ENCODE results near the gene AKTIP. TPM values are rescaled to one million over a fixed set of nuclear protein-coding genes. Genes with fewer than 3 reads are reported as not detected.
A peak's percentile ranks its signal among the peaks of the same experiment; 100 is the strongest.

Gene AKTIP
- total RNA-seq, 4 donors from 2014 or later, result 30.2 to 55.5 (median 36.6) TPM

DNA sequence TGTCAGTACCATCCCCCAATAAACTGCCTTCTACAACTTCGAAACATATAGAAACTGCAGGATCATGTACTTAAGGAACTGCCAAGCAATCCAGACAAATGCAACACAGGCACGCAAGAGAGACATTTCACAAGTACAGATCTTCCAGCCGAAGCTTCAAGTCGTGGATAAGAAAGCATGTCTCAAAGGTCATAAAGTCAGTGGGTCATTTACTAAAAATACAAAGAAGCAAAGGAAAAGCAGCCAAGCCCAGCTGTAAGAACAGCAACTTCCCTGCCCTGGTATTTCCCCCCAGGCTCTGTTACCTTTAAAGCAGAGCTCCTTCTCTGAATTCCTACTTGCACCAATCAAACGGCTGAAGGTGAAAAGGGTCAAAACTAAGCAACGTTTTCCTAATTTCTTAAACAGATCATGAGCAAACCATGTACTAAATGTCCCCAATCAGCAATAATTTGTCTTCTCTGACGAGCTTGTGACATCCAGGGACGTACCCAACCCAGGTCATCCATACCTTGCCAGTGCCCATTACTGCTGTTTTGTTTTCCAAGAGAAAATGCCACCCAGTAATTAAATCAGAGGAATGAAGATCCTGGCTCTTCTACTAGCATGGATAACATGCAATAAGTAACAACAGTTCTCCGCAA lies 1.7 kb downstream of the AKTIP start:
- H3K36me3 ChIP-seq, result peaks cover 22% of the 10 kb centered on the region
- peaks cover 34% of the 10 kb centered on the region for H3K4me1 ChIP-seq
- peak overlapping the region; percentile 38 for H3K27ac ChIP-seq
- TF ChIP-seq POLR2AphosphoS5 (IDR thresholded peaks at IDR 0.05), result no peak
- TF ChIP-seq POLR2A (IDR thresholded peaks at IDR 0.05), result no peak
- TF ChIP-seq CTCF (IDR thresholded peaks at IDR 0.05), result no peak
- no peak for TF ChIP-seq EP300 (IDR thresholded peaks at IDR 0.05)
- DNase-seq (ENCODE audit: low spot score in 2 of 2), result no peak
- WGBS, result 32% methylated on average over 9 of the region's 9 CpGs
- no peaks in the 10 kb centered on the region for H3K27me3 ChIP-seq
- peak overlapping the region; percentile 77 for H3K4me3 ChIP-seq
- H3K9me3 ChIP-seq, result no peaks in the 10 kb centered on the region

DNA sequence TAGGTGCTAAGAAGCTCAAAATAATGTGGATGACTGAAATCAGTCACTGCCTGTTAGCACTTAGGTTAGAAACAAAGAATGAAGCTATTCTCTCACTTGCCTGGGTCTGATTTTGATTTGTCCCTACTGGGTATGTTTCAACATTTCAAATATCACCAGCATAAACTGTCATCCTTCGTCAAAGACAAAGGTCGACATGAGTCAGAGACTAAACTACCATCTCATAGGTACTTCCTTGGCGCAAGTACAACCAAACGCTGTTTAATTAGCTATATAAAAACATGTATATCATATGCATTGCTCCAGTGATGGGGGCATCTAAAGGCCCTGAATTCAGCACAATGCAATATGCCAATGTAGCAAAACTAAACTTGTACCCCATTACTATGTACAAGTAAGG lies 4.0 kb downstream of the AKTIP start:
- H3K4me1 ChIP-seq, result peaks cover 24% of the 10 kb centered on the region
- no peak for DNase-seq (ENCODE audit: low spot score in 2 of 2)
- WGBS, result 83% methylated on average over 4 of the region's 4 CpGs
- no peaks in the 10 kb centered on the region for H3K27me3 ChIP-seq
- TF ChIP-seq EP300 (IDR thresholded peaks at IDR 0.05) (no peak), POLR2A (IDR thresholded peaks at IDR 0.05) (no peak), CTCF (IDR thresholded peaks at IDR 0.05) (no peak), POLR2AphosphoS5 (IDR thresholded peaks at IDR 0.05) (no peak)
- no peaks in the 10 kb centered on the region for H3K9me3 ChIP-seq
- no peak overlapping the region for H3K27ac ChIP-seq
- H3K4me3 ChIP-seq, result no peak overlapping the region
- peaks cover 46% of the 10 kb centered on the region for H3K36me3 ChIP-seq

DNA sequence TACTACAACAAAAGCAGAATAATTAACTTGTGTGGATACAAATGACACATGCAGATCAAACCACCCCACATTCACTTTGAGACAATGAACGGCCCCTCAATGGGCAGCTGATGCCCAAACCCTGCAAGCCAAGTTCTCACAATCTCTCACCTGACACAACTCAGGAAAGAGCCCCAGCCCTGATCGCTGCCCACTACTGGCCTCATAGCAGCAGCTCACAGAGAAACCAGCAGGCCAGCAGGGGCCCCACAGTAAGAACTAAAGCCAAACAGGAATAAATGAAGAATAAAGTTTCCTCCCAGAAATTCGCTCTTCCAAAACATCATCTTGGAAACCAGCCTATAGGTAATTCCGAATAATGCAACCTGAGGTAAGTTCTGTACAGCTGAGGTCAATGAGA lies 7.7 kb downstream of the AKTIP start:
- 82% methylated on average over 4 of the region's 4 CpGs for WGBS
- TF ChIP-seq CTCF (IDR thresholded peaks at IDR 0.05) (no peak), POLR2A (IDR thresholded peaks at IDR 0.05) (no peak), POLR2AphosphoS5 (IDR thresholded peaks at IDR 0.05) (no peak), EP300 (IDR thresholded peaks at IDR 0.05) (no peak)
- no peak for DNase-seq (ENCODE audit: low spot score in 2 of 2)
- Histone ChIP-seq H3K36me3 (peaks cover 79% of the 10 kb centered on the region), H3K4me3 (no peak overlapping the region), H3K4me1 (no peaks in the 10 kb centered on the region), H3K27me3 (no peaks in the 10 kb centered on the region), H3K9me3 (no peaks in the 10 kb centered on the region), H3K27ac (no peak overlapping the region)

- Histone ChIP-seq H3K4me1 (no peaks in the 10 kb centered on the region), H3K4me3 (no peak overlapping the region), H3K36me3 (peaks cover 85% of the 10 kb centered on the region), H3K9me3 (no peaks in the 10 kb centered on the region), H3K27me3 (no peaks in the 10 kb centered on the region), H3K27ac (no peak overlapping the region)
- WGBS, result 92% methylated on average over 6 of the region's 6 CpGs
- no peak for DNase-seq (ENCODE audit: low spot score in 2 of 2)
- TF ChIP-seq POLR2A (IDR thresholded peaks at IDR 0.05) (no peak), POLR2AphosphoS5 (IDR thresholded peaks at IDR 0.05) (no peak), EP300 (IDR thresholded peaks at IDR 0.05) (no peak), CTCF (IDR thresholded peaks at IDR 0.05) (no peak)
These were observed 8.4 kb downstream of the AKTIP start for GRCh38 chr16:53494636-53495035.

GRCh38 chr16:53492503-53492902 lies 10.5 kb downstream of the AKTIP start:
- DNase-seq (ENCODE audit: low spot score in 2 of 2), result no peak
- no peak overlapping the region for H3K27ac ChIP-seq
- H3K9me3 ChIP-seq, result no peaks in the 10 kb centered on the region
- WGBS, result 96% methylated on average over 1 of the region's 1 CpG
- TF ChIP-seq EP300 (IDR thresholded peaks at IDR 0.05) (no peak), POLR2AphosphoS5 (IDR thresholded peaks at IDR 0.05) (no peak), POLR2A (IDR thresholded peaks at IDR 0.05) (no peak), CTCF (IDR thresholded peaks at IDR 0.05) (no peak)
- peaks cover 90% of the 10 kb centered on the region for H3K36me3 ChIP-seq
- H3K4me3 ChIP-seq, result no peak overlapping the region
- no peaks in the 10 kb centered on the region for H3K27me3 ChIP-seq
- H3K4me1 ChIP-seq, result no peaks in the 10 kb centered on the region

Data from suprapubic skin (tissue), 4 donors.